H9 (cell line): Measurements from ENCODE around the gene TNFRSF4. TPM values are rescaled to one million over a fixed set of nuclear protein-coding genes. Genes with fewer than 3 reads are reported as not detected.

ENCODE experiments used
- DNase-seq: peaks from one replicate; pipeline ENCODE4 v3.0.0-alpha.2; 2017
- H2AFZ ChIP-seq: one replicate; pipeline ENCODE4 v1.6.1; 2013; ENCODE audit warnings: mild to moderate bottlenecking, low read length, control low read depth, moderate library complexity
- H2AK5ac ChIP-seq: 2 replicates; pipeline ENCODE4 v1.6.1; 2013; ENCODE audit warnings: low read length, control low read depth, mixed read lengths; ENCODE audit not compliant: insufficient read length
- H2BK120ac ChIP-seq: one replicate; pipeline ENCODE4 v1.6.1; 2013; ENCODE audit warnings: low read depth, mild to moderate bottlenecking, low read length, control low read depth, inconsistent platforms; ENCODE audit not compliant: poor library complexity, severe bottlenecking
- H2BK12ac ChIP-seq: 2 replicates; pipeline ENCODE4 v1.6.1; 2013; ENCODE audit warnings: low read length, control low read depth, mixed read lengths, low read depth; ENCODE audit not compliant: insufficient read length
- H2BK15ac ChIP-seq: 2 replicates; pipeline ENCODE4 v1.6.1; 2013; ENCODE audit warnings: low read depth, low read length, control low read depth
- H2BK20ac ChIP-seq: one replicate; pipeline ENCODE4 v1.6.1; 2013; ENCODE audit warnings: low read depth, mild to moderate bottlenecking, low read length, control low read depth, inconsistent platforms; ENCODE audit not compliant: poor library complexity, severe bottlenecking
- H2BK5ac ChIP-seq: 2 replicates; pipeline ENCODE4 v1.6.1; 2013; ENCODE audit warnings: low read length, control low read depth, mixed read lengths; ENCODE audit not compliant: insufficient read length
- H3K14ac ChIP-seq: 2 replicates; pipeline ENCODE4 v1.6.1; 2013; ENCODE audit warnings: low read length, control low read depth; ENCODE audit not compliant: insufficient read depth
- H3K18ac ChIP-seq: 2 replicates; pipeline ENCODE4 v1.6.1; 2013; ENCODE audit warnings: low read depth, mild to moderate bottlenecking, mixed read lengths, low read length, control low read depth; ENCODE audit not compliant: insufficient read length
- H3K23ac ChIP-seq: 2 replicates; pipeline ENCODE4 v1.6.1; 2013; ENCODE audit warnings: low read length, control low read depth, mixed read lengths, low read depth; ENCODE audit not compliant: insufficient read length
- H3K23me2 ChIP-seq: 2 replicates; pipeline ENCODE4 v1.6.1; 2013; ENCODE audit warnings: low read depth, mild to moderate bottlenecking, mixed read lengths, low read length, control low read depth; ENCODE audit not compliant: insufficient read length, poor library complexity, severe bottlenecking
- H3K27ac ChIP-seq: 2 replicates; pipeline ENCODE4 v1.5.1; 2013; ENCODE audit warnings: low read length, control low read depth, mixed read lengths, low read depth; ENCODE audit not compliant: insufficient read length
- H3K27me3 ChIP-seq: 2 replicates; pipeline ENCODE4 v1.6.1; 2013; ENCODE audit warnings: low read length, control low read depth, inconsistent platforms; ENCODE audit not compliant: insufficient read depth
- H3K4ac ChIP-seq: 2 replicates; pipeline ENCODE4 v1.6.1; 2013; ENCODE audit warnings: low read depth, mild to moderate bottlenecking, control low read depth, inconsistent platforms, low read length, moderate library complexity
- H3K4me1 ChIP-seq: 2 replicates; pipeline ENCODE4 v1.6.1; 2013; ENCODE audit warnings: low read length, control low read depth, inconsistent platforms; ENCODE audit not compliant: insufficient read depth
- H3K4me2 ChIP-seq: 2 replicates; pipeline ENCODE4 v1.6.1; 2013; ENCODE audit warnings: low read length, control low read depth, mixed read lengths; ENCODE audit not compliant: insufficient read length, insufficient read depth
- H3K56ac ChIP-seq: 2 replicates; pipeline ENCODE4 v1.6.1; 2013; ENCODE audit warnings: low read depth, mild to moderate bottlenecking, mixed read lengths, low read length, control low read depth; ENCODE audit not compliant: insufficient read length
- H3K79me1 ChIP-seq: 2 replicates; pipeline ENCODE4 v1.6.1; 2013; ENCODE audit warnings: low read depth, mild to moderate bottlenecking, moderate library complexity, low read length, control low read depth, inconsistent platforms; ENCODE audit not compliant: insufficient read depth, poor library complexity, severe bottlenecking
- H3K79me2 ChIP-seq: 2 replicates; pipeline ENCODE4 v1.6.1; 2013; ENCODE audit warnings: low read length, control low read depth, inconsistent platforms; ENCODE audit not compliant: insufficient read depth
- H3K9ac ChIP-seq: 2 replicates; pipeline ENCODE4 v1.6.1; 2013; ENCODE audit warnings: low read length, control low read depth, mixed read lengths; ENCODE audit not compliant: insufficient read length; ENCODE audit errors: extremely low read depth
- H3K9me3 ChIP-seq: one replicate; pipeline ENCODE4 v1.6.1; 2013; ENCODE audit warnings: low read depth, low read length, inconsistent platforms; ENCODE audit not compliant: control insufficient read depth
- H3T11ph ChIP-seq: one replicate; pipeline ENCODE4 v1.6.1; 2013; ENCODE audit warnings: mild to moderate bottlenecking, low read length, control low read depth, inconsistent platforms
- H4K20me1 ChIP-seq: one replicate; pipeline ENCODE4 v1.6.1; 2013; ENCODE audit not compliant: control insufficient read depth, insufficient read length, insufficient read depth
- H4K5ac ChIP-seq: 2 replicates; pipeline ENCODE4 v1.6.1; 2013; ENCODE audit warnings: low read depth, mild to moderate bottlenecking, mixed read lengths, low read length, control low read depth; ENCODE audit not compliant: insufficient read length
- H4K8ac ChIP-seq: replicated peaks from 2 replicates; pipeline ENCODE4 v1.6.1; 2013; ENCODE audit warnings: low read length, control low read depth, mixed read lengths, low read depth; ENCODE audit not compliant: insufficient read length
- H4K91ac ChIP-seq: 2 replicates; pipeline ENCODE4 v1.6.1; 2013; ENCODE audit warnings: low read depth, mild to moderate bottlenecking, moderate library complexity, mixed read lengths, low read length, control low read depth; ENCODE audit not compliant: insufficient read length
- H3K27ac Mint-ChIP-seq, 3 experiments: 2 replicates in 2 of 3; 3 replicates in 1 of 3; pipeline ENCODE4 v1.8.0; 2020 to 2021; ENCODE audit warnings: mixed read lengths in 3 of 3, mild to moderate bottlenecking in 1 of 3, moderate library complexity in 1 of 3
- H3K27me3 Mint-ChIP-seq: 2 replicates; pipeline ENCODE4 v1.8.0; 2021; ENCODE audit warnings: low read depth, mild to moderate bottlenecking, moderate library complexity, mixed read lengths
- H3K36me3 Mint-ChIP-seq, 3 experiments: 2 replicates in 2 of 3; 3 replicates in 1 of 3; pipeline ENCODE4 v1.8.0; 2020 to 2021; ENCODE audit warnings: low read depth in 3 of 3, mixed read lengths in 3 of 3; ENCODE audit not compliant: insufficient read depth in 1 of 3
- H3K4me1 Mint-ChIP-seq, 2 experiments: 2 replicates each; pipeline ENCODE4 v1.8.0; 2020; ENCODE audit warnings: mixed read lengths in 2 of 2
- H3K4me3 Mint-ChIP-seq, 2 experiments: 2 replicates in 1 of 2; 3 replicates in 1 of 2; pipeline ENCODE4 v1.8.0; 2020 to 2021; ENCODE audit warnings: mild to moderate bottlenecking in 2 of 2, mixed read lengths in 2 of 2, moderate library complexity in 1 of 2
- H3K9me3 Mint-ChIP-seq, 2 experiments: 2 replicates in 1 of 2; 3 replicates in 1 of 2; pipeline ENCODE4 v1.8.0; 2020; ENCODE audit warnings: mild to moderate bottlenecking in 2 of 2, mixed read lengths in 2 of 2, moderate library complexity in 1 of 2
- WGBS: extraction: QIAGEN DNeasy Blood & Tissue Kit; methylation state at CpG from one replicate; pipeline ENCODE4 v1.1.7; 2013; ENCODE audit warnings: missing lambda C conversion rate, low lambda C conversion rate, mixed read lengths; ENCODE audit not compliant: insufficient read length; ENCODE audit errors: extremely low coverage; 5-methylcytosine and 5-hydroxymethylcytosine counted together
- total RNA-seq: library from RNA; stranded (reverse); gene quantifications from 2 replicates; pipeline ENCODE4 v1.2.1, GENCODE V29; 2021
- TF ChIP-seq, protein P1 (sequence below): fragments of 200-600 bp; sonication (generic); conservative IDR thresholded peaks from 3 replicates; pipeline ENCODE4 v1.8.0; 2021; ENCODE audit warnings: antibody characterized with exemption, mild to moderate bottlenecking

The TNFRSF4 gene
- total RNA-seq, 1 experiment from 2014 or later: 0.24 TPM

DNA sequence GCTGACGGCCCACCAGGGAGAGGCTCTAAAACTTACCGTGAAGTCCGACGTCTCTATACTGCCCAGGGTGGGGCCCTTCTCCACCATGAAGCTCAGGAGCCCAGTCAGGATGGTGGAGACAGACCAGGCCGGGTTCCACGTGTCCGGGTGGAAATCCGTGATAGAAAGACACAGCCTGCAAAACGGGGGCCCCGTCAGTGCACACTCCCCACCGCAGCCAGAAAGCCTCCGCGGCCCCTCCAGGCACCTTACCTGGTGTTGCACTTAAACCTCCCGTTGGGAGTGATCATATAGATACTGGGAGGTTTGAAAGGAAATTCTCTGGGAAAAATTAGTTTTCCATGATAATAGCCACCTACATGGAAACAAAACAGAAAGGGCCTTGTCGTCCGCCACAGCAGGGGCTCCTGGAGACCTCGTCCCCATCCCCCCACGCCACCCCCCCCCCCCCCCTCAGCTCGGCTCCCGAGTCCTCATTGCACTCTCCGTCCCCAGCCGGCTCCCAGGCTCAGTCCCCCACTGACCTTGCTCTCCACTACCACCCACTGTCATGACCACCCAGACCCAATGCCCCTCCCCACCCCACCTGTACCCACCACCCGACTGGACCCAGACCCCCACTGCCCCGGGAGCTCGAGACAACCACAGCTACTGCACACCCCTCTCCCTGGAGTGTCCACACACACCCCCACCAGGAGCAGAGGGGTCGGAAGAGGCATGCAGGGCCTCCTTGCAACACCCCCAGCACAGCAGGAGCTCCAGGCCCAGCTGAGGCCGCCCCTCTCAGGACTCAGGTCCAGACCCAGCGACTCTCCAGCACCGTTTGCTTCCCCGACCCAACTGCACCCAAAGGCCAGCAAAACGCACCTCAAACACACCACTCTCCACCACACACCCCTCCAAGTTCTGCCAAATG is 43.3 kb upstream of the TNFRSF4 start:
- no peak overlapping the region for H2AK5ac ChIP-seq
- no peak overlapping the region for H3K4me2 ChIP-seq
- no peak for DNase-seq

More for the DNA sequence above, 43.3 kb upstream of the TNFRSF4 start:
- H3K23me2 ChIP-seq: no peaks in the 10 kb centered on the region
- H2AFZ ChIP-seq: no peak overlapping the region
- Mint-ChIP-seq H3K27ac (peak overlapping the region; percentile 63 to 91 (median 89); a peak in 5 of 7 replicates), H3K9me3 (no peaks in the 10 kb centered on the region; a peak in 2 of 5 replicates), H3K4me1 (peaks cover 14 to 27% of the 10 kb centered on the region in 2 experiments), H3K36me3 (peaks cover 29 to 84% (median 70%) of the 10 kb centered on the region in 3 experiments; a peak in 6 of 7 replicates), H3K27me3 (peaks cover 3% of the 10 kb centered on the region; the same call in 1 of the 2 replicates), H3K4me3 (peak overlapping the region; percentile 10 to 38; a peak in 3 of 5 replicates)
- no peak overlapping the region for H2BK5ac ChIP-seq
- H4K8ac ChIP-seq: no peak overlapping the region
- no peak overlapping the region for H3K56ac ChIP-seq
- H3K18ac ChIP-seq: no peak overlapping the region
- TF ChIP-seq, protein P1, sequence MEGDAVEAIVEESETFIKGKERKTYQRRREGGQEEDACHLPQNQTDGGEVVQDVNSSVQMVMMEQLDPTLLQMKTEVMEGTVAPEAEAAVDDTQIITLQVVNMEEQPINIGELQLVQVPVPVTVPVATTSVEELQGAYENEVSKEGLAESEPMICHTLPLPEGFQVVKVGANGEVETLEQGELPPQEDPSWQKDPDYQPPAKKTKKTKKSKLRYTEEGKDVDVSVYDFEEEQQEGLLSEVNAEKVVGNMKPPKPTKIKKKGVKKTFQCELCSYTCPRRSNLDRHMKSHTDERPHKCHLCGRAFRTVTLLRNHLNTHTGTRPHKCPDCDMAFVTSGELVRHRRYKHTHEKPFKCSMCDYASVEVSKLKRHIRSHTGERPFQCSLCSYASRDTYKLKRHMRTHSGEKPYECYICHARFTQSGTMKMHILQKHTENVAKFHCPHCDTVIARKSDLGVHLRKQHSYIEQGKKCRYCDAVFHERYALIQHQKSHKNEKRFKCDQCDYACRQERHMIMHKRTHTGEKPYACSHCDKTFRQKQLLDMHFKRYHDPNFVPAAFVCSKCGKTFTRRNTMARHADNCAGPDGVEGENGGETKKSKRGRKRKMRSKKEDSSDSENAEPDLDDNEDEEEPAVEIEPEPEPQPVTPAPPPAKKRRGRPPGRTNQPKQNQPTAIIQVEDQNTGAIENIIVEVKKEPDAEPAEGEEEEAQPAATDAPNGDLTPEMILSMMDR: no peak
- no peaks in the 10 kb centered on the region for H3K4me1 ChIP-seq
- no peak overlapping the region for H3K4ac ChIP-seq
- no peaks in the 10 kb centered on the region for H3K79me2 ChIP-seq
- H3K27ac ChIP-seq: no peak overlapping the region
- no peaks in the 10 kb centered on the region for H4K20me1 ChIP-seq
- no CpG with 5 or more reads among the region's 31 CpGs for WGBS
- H3K79me1 ChIP-seq: no peaks in the 10 kb centered on the region
- no peak overlapping the region for H3T11ph ChIP-seq
- H3K23ac ChIP-seq: no peak overlapping the region
- no peak overlapping the region for H3K14ac ChIP-seq
- no peak overlapping the region for H3K9ac ChIP-seq
- H4K91ac ChIP-seq: no peak overlapping the region
- H4K5ac ChIP-seq: no peak overlapping the region
- no peak overlapping the region for H2BK120ac ChIP-seq
- H3K9me3 ChIP-seq: no peaks in the 10 kb centered on the region
- H2BK20ac ChIP-seq: no peak overlapping the region
- no peaks in the 10 kb centered on the region for H3K27me3 ChIP-seq
- no peak overlapping the region for H2BK12ac ChIP-seq
- no peak overlapping the region for H2BK15ac ChIP-seq
